Keratinocyte (primary cell): ENCODE measurements around the gene TPGS1.

Source experiments
- EZH2 ChIP-seq: IDR thresholded peaks from one replicate; pipeline ENCODE4 v1.6.1; 2012; ENCODE audit warnings: inconsistent platforms, mild to moderate bottlenecking, low read length, moderate library complexity
- TF ChIP-seq, protein P1 (sequence below), 3 experiments: IDR thresholded peaks in 1 of 3; conservative IDR thresholded peaks in 1 of 3; optimal IDR thresholded peaks in 1 of 3; 2 replicates in 2 of 3; 3 replicates in 1 of 3; pipeline versions ENCODE3 to v1.5.1; 2011; ENCODE audit warnings: low read length in 3 of 3, mild to moderate bottlenecking in 3 of 3, moderate library complexity in 2 of 3, control low read depth in 1 of 3, inconsistent platforms in 1 of 3; ENCODE audit not compliant: insufficient read depth in 2 of 3; ENCODE audit errors: extremely low read depth in 1 of 3

DNA sequence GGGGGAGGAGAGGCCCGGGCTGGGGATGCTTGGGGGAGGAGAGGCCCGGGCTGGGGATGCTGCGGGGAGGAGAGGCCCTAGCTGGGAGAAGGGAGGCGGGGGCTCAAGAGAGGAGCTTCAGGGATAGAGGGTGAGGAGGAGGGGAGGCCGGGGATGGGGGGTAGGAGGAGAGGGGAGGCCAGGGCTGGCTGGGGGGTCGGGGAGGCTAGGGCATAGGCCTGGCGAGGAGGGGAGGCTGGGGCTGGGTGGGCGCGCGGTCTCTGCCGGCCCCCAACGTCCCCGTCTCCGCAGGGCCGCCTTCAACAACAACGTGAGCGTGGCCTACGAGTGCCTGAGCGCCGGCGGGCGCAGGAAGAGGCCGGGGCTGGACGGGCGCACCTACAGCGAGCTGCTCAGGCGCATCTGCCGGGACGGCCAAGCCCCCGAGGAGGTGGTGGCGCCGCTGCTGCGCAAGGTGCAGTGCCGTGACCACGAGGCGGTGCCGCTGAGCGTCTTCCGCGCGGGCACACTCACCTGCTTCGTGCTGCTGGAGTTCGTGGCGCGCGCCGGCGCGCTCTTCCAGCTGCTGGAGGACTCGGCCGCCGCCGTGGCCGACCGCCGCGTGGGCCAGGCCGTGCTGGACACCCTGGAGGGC lies 11.4 kb downstream of the TPGS1 start:
- TF ChIP-seq, protein P1, sequence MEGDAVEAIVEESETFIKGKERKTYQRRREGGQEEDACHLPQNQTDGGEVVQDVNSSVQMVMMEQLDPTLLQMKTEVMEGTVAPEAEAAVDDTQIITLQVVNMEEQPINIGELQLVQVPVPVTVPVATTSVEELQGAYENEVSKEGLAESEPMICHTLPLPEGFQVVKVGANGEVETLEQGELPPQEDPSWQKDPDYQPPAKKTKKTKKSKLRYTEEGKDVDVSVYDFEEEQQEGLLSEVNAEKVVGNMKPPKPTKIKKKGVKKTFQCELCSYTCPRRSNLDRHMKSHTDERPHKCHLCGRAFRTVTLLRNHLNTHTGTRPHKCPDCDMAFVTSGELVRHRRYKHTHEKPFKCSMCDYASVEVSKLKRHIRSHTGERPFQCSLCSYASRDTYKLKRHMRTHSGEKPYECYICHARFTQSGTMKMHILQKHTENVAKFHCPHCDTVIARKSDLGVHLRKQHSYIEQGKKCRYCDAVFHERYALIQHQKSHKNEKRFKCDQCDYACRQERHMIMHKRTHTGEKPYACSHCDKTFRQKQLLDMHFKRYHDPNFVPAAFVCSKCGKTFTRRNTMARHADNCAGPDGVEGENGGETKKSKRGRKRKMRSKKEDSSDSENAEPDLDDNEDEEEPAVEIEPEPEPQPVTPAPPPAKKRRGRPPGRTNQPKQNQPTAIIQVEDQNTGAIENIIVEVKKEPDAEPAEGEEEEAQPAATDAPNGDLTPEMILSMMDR (optimal IDR thresholded peaks at IDR 0.05 in 1 of 3, IDR thresholded peaks at IDR 0.05 in 1 of 3, conservative IDR thresholded peaks at IDR 0.05 in 1 of 3; ENCODE audit: extremely low read depth in 1 of 3, insufficient read depth in 2 of 3, low read length in 3 of 3): peak in 2 of 3 experiments; percentile 29 to 68
- TF ChIP-seq EZH2: no peak
